H9 (cell line): ENCODE measurements around the gene MAP4K3. TPM values are rescaled to one million over a fixed set of nuclear protein-coding genes. Genes with fewer than 3 reads are reported as not detected.

ENCODE experiments used
- DNase-seq: peaks from one replicate; pipeline ENCODE4 v3.0.0-alpha.2; 2017
- H2AFZ ChIP-seq: one replicate; pipeline ENCODE4 v1.6.1; 2013; ENCODE audit warnings: mild to moderate bottlenecking, low read length, control low read depth, moderate library complexity
- H2AK5ac ChIP-seq: 2 replicates; pipeline ENCODE4 v1.6.1; 2013; ENCODE audit warnings: low read length, control low read depth, mixed read lengths; ENCODE audit not compliant: insufficient read length
- H2BK120ac ChIP-seq: one replicate; pipeline ENCODE4 v1.6.1; 2013; ENCODE audit warnings: low read depth, mild to moderate bottlenecking, low read length, control low read depth, inconsistent platforms; ENCODE audit not compliant: poor library complexity, severe bottlenecking
- H2BK12ac ChIP-seq: 2 replicates; pipeline ENCODE4 v1.6.1; 2013; ENCODE audit warnings: low read length, control low read depth, mixed read lengths, low read depth; ENCODE audit not compliant: insufficient read length
- H2BK15ac ChIP-seq: 2 replicates; pipeline ENCODE4 v1.6.1; 2013; ENCODE audit warnings: low read depth, low read length, control low read depth
- H2BK20ac ChIP-seq: one replicate; pipeline ENCODE4 v1.6.1; 2013; ENCODE audit warnings: low read depth, mild to moderate bottlenecking, low read length, control low read depth, inconsistent platforms; ENCODE audit not compliant: poor library complexity, severe bottlenecking
- H2BK5ac ChIP-seq: 2 replicates; pipeline ENCODE4 v1.6.1; 2013; ENCODE audit warnings: low read length, control low read depth, mixed read lengths; ENCODE audit not compliant: insufficient read length
- H3K14ac ChIP-seq: 2 replicates; pipeline ENCODE4 v1.6.1; 2013; ENCODE audit warnings: low read length, control low read depth; ENCODE audit not compliant: insufficient read depth
- H3K18ac ChIP-seq: 2 replicates; pipeline ENCODE4 v1.6.1; 2013; ENCODE audit warnings: low read depth, mild to moderate bottlenecking, mixed read lengths, low read length, control low read depth; ENCODE audit not compliant: insufficient read length
- H3K23ac ChIP-seq: 2 replicates; pipeline ENCODE4 v1.6.1; 2013; ENCODE audit warnings: low read length, control low read depth, mixed read lengths, low read depth; ENCODE audit not compliant: insufficient read length
- H3K23me2 ChIP-seq: 2 replicates; pipeline ENCODE4 v1.6.1; 2013; ENCODE audit warnings: low read depth, mild to moderate bottlenecking, mixed read lengths, low read length, control low read depth; ENCODE audit not compliant: insufficient read length, poor library complexity, severe bottlenecking
- H3K27ac ChIP-seq: 2 replicates; pipeline ENCODE4 v1.5.1; 2013; ENCODE audit warnings: low read length, control low read depth, mixed read lengths, low read depth; ENCODE audit not compliant: insufficient read length
- H3K27me3 ChIP-seq: 2 replicates; pipeline ENCODE4 v1.6.1; 2013; ENCODE audit warnings: low read length, control low read depth, inconsistent platforms; ENCODE audit not compliant: insufficient read depth
- H3K4ac ChIP-seq: 2 replicates; pipeline ENCODE4 v1.6.1; 2013; ENCODE audit warnings: low read depth, mild to moderate bottlenecking, control low read depth, inconsistent platforms, low read length, moderate library complexity
- H3K4me1 ChIP-seq: 2 replicates; pipeline ENCODE4 v1.6.1; 2013; ENCODE audit warnings: low read length, control low read depth, inconsistent platforms; ENCODE audit not compliant: insufficient read depth
- H3K4me2 ChIP-seq: 2 replicates; pipeline ENCODE4 v1.6.1; 2013; ENCODE audit warnings: low read length, control low read depth, mixed read lengths; ENCODE audit not compliant: insufficient read length, insufficient read depth
- H3K56ac ChIP-seq: 2 replicates; pipeline ENCODE4 v1.6.1; 2013; ENCODE audit warnings: low read depth, mild to moderate bottlenecking, mixed read lengths, low read length, control low read depth; ENCODE audit not compliant: insufficient read length
- H3K79me1 ChIP-seq: 2 replicates; pipeline ENCODE4 v1.6.1; 2013; ENCODE audit warnings: low read depth, mild to moderate bottlenecking, moderate library complexity, low read length, control low read depth, inconsistent platforms; ENCODE audit not compliant: insufficient read depth, poor library complexity, severe bottlenecking
- H3K79me2 ChIP-seq: 2 replicates; pipeline ENCODE4 v1.6.1; 2013; ENCODE audit warnings: low read length, control low read depth, inconsistent platforms; ENCODE audit not compliant: insufficient read depth
- H3K9ac ChIP-seq: 2 replicates; pipeline ENCODE4 v1.6.1; 2013; ENCODE audit warnings: low read length, control low read depth, mixed read lengths; ENCODE audit not compliant: insufficient read length; ENCODE audit errors: extremely low read depth
- H3K9me3 ChIP-seq: one replicate; pipeline ENCODE4 v1.6.1; 2013; ENCODE audit warnings: low read depth, low read length, inconsistent platforms; ENCODE audit not compliant: control insufficient read depth
- H3T11ph ChIP-seq: one replicate; pipeline ENCODE4 v1.6.1; 2013; ENCODE audit warnings: mild to moderate bottlenecking, low read length, control low read depth, inconsistent platforms
- H4K20me1 ChIP-seq: one replicate; pipeline ENCODE4 v1.6.1; 2013; ENCODE audit not compliant: control insufficient read depth, insufficient read length, insufficient read depth
- H4K5ac ChIP-seq: 2 replicates; pipeline ENCODE4 v1.6.1; 2013; ENCODE audit warnings: low read depth, mild to moderate bottlenecking, mixed read lengths, low read length, control low read depth; ENCODE audit not compliant: insufficient read length
- H4K8ac ChIP-seq: replicated peaks from 2 replicates; pipeline ENCODE4 v1.6.1; 2013; ENCODE audit warnings: low read length, control low read depth, mixed read lengths, low read depth; ENCODE audit not compliant: insufficient read length
- H4K91ac ChIP-seq: 2 replicates; pipeline ENCODE4 v1.6.1; 2013; ENCODE audit warnings: low read depth, mild to moderate bottlenecking, moderate library complexity, mixed read lengths, low read length, control low read depth; ENCODE audit not compliant: insufficient read length
- H3K27ac Mint-ChIP-seq, 3 experiments: 2 replicates in 2 of 3; 3 replicates in 1 of 3; pipeline ENCODE4 v1.8.0; 2020 to 2021; ENCODE audit warnings: mixed read lengths in 3 of 3, mild to moderate bottlenecking in 1 of 3, moderate library complexity in 1 of 3
- H3K27me3 Mint-ChIP-seq: 2 replicates; pipeline ENCODE4 v1.8.0; 2021; ENCODE audit warnings: low read depth, mild to moderate bottlenecking, moderate library complexity, mixed read lengths
- H3K36me3 Mint-ChIP-seq, 3 experiments: 2 replicates in 2 of 3; 3 replicates in 1 of 3; pipeline ENCODE4 v1.8.0; 2020 to 2021; ENCODE audit warnings: low read depth in 3 of 3, mixed read lengths in 3 of 3; ENCODE audit not compliant: insufficient read depth in 1 of 3
- H3K4me1 Mint-ChIP-seq, 2 experiments: 2 replicates each; pipeline ENCODE4 v1.8.0; 2020; ENCODE audit warnings: mixed read lengths in 2 of 2
- H3K4me3 Mint-ChIP-seq, 2 experiments: 2 replicates in 1 of 2; 3 replicates in 1 of 2; pipeline ENCODE4 v1.8.0; 2020 to 2021; ENCODE audit warnings: mild to moderate bottlenecking in 2 of 2, mixed read lengths in 2 of 2, moderate library complexity in 1 of 2
- H3K9me3 Mint-ChIP-seq, 2 experiments: 2 replicates in 1 of 2; 3 replicates in 1 of 2; pipeline ENCODE4 v1.8.0; 2020; ENCODE audit warnings: mild to moderate bottlenecking in 2 of 2, mixed read lengths in 2 of 2, moderate library complexity in 1 of 2
- WGBS: extraction: QIAGEN DNeasy Blood & Tissue Kit; methylation state at CpG from one replicate; pipeline ENCODE4 v1.1.7; 2013; ENCODE audit warnings: missing lambda C conversion rate, low lambda C conversion rate, mixed read lengths; ENCODE audit not compliant: insufficient read length; ENCODE audit errors: extremely low coverage; 5-methylcytosine and 5-hydroxymethylcytosine counted together
- total RNA-seq: library from RNA; stranded (reverse); gene quantifications from 2 replicates; pipeline ENCODE4 v1.2.1, GENCODE V29; 2021
- TF ChIP-seq, protein P1 (sequence below): fragments of 200-600 bp; sonication (generic); conservative IDR thresholded peaks from 3 replicates; pipeline ENCODE4 v1.8.0; 2021; ENCODE audit warnings: antibody characterized with exemption, mild to moderate bottlenecking

MAP4K3 gene
- total RNA-seq, 1 experiment from 2014 or later, result 37.9 TPM

DNA sequence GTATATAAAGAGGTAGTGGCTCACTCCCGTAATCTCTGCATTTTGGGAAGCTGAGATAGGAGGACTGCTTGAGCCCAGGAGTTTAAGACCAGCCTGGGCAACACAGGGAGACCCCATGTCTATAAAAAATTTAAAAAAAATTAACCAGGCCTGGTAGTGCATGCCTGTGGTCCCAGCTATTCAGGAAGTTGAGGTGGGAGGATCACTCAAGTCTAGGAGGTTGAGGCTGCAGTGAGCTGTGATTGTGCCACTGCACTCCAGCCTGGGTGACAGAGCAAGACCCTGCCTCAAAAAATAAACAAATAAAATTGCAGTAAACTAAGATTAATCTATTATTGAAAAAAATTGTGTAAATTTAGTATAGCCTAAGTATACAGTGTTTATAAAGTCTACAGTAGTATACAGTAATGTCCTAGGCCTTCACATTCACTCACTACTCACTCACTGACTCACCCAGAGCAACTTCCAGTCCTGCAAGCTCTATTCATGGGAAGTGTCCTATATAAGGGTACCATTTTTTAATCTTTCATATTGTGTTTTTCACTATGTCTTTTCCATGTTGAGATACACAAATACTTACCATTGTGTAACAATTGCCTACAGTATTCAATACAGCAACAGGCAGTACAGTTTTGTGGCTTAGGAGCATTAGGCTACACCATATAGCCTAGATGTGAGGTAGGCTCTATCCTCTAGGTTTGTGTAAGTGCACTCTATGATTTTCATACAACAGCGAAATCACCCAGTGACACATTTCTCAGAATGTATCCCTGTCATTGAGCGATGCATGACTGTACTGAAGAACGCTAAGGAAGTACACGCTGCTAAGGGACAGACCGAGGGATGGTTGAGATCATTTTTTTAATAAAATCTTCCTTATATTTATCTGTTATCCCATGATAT lies 10.4 kb upstream of the MAP4K3 start:
- H3K27me3 ChIP-seq, result no peaks in the 10 kb centered on the region
- H4K8ac ChIP-seq, result no peak overlapping the region
- no peaks in the 10 kb centered on the region for H3K4me1 Mint-ChIP-seq
- H3K9me3 Mint-ChIP-seq, result peaks cover under 1 to 8% of the 10 kb centered on the region in 2 experiments; a peak in 4 of 5 replicates
- no peaks in the 10 kb centered on the region for H3K27me3 Mint-ChIP-seq
- H3K4me3 Mint-ChIP-seq, result no peak overlapping the region
- no peak overlapping the region for H2AK5ac ChIP-seq
- no peak overlapping the region for H2AFZ ChIP-seq
- no peak overlapping the region for H3K9ac ChIP-seq
- no peak overlapping the region for H2BK20ac ChIP-seq
- no peak overlapping the region for H2BK15ac ChIP-seq
- no peak for DNase-seq
- no peaks in the 10 kb centered on the region for H3K23me2 ChIP-seq
- H3K23ac ChIP-seq, result no peak overlapping the region
- no peak overlapping the region for H3K56ac ChIP-seq
- no peaks in the 10 kb centered on the region for H3K79me1 ChIP-seq
- TF ChIP-seq, protein P1, sequence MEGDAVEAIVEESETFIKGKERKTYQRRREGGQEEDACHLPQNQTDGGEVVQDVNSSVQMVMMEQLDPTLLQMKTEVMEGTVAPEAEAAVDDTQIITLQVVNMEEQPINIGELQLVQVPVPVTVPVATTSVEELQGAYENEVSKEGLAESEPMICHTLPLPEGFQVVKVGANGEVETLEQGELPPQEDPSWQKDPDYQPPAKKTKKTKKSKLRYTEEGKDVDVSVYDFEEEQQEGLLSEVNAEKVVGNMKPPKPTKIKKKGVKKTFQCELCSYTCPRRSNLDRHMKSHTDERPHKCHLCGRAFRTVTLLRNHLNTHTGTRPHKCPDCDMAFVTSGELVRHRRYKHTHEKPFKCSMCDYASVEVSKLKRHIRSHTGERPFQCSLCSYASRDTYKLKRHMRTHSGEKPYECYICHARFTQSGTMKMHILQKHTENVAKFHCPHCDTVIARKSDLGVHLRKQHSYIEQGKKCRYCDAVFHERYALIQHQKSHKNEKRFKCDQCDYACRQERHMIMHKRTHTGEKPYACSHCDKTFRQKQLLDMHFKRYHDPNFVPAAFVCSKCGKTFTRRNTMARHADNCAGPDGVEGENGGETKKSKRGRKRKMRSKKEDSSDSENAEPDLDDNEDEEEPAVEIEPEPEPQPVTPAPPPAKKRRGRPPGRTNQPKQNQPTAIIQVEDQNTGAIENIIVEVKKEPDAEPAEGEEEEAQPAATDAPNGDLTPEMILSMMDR, result no peak
- no peak overlapping the region for H3K14ac ChIP-seq
- H3K4ac ChIP-seq, result no peak overlapping the region
- H3K27ac ChIP-seq, result no peak overlapping the region
- no peak overlapping the region for H2BK5ac ChIP-seq
- peaks cover 2% of the 10 kb centered on the region; the same call in 1 of the 2 replicates for H3K79me2 ChIP-seq
- H3K36me3 Mint-ChIP-seq, result peaks cover 5 to 10% (median 6%) of the 10 kb centered on the region in 3 experiments
- no peak overlapping the region for H3K27ac Mint-ChIP-seq
- H2BK12ac ChIP-seq, result no peak overlapping the region
- no peak overlapping the region for H3K18ac ChIP-seq
- no peak overlapping the region for H4K91ac ChIP-seq
- no CpG with 5 or more reads among the region's 6 CpGs for WGBS
- H3T11ph ChIP-seq, result no peak overlapping the region
- no peak overlapping the region for H4K5ac ChIP-seq
- no peaks in the 10 kb centered on the region for H3K4me1 ChIP-seq
- no peaks in the 10 kb centered on the region for H3K9me3 ChIP-seq
- H3K4me2 ChIP-seq, result no peak overlapping the region
- H4K20me1 ChIP-seq, result no peaks in the 10 kb centered on the region
- H2BK120ac ChIP-seq, result no peak overlapping the region
